Measurements from ENCODE around the gene SP3. TPM values are rescaled to one million over a fixed set of nuclear protein-coding genes. Genes with fewer than 3 reads are reported as not detected.

The SP3 gene
- total and polyA plus RNA-seq, 2 of the 8 experiments (the other 6 are each of a cell fraction or from before 2014, with no cell fraction given) = 31.0 to 92.1 TPM

GRCh38 chr2:173880561-173880960 lies 84.6 kb downstream of the SP3 start (continued):
- TF ChIP-seq CTCF (IDR thresholded peaks at IDR 0.05; ENCODE audit: control extremely low read depth in 1 of 3, insufficient read depth in 1 of 3, low read depth in 1 of 3, low read length in 3 of 3) = no peak
- TF ChIP-seq BRCA1 (IDR thresholded peaks at IDR 0.05; ENCODE audit: low read depth, low read length) = no peak

All from H1 (cell line).